Fibroblast of lung (primary cell): ENCODE data around the gene AP1M2. TPM values are rescaled to one million over a fixed set of nuclear protein-coding genes. Genes with fewer than 3 reads are reported as not detected.
A peak's percentile ranks its signal among the peaks of the same experiment; 100 is the strongest.

Experiments used
- DNase-seq, 2 donors: peaks; one replicate each; pipeline versions ENCODE4 v3.0.0 to v3.0.0-alpha.2; 2010; ENCODE audit warnings: low read depth in 2 of 2
- H2AFZ ChIP-seq: 2 replicates; pipeline ENCODE4 v1.5.1; 2012; ENCODE audit warnings: low read length, control low read depth, inconsistent platforms
- H3K27ac ChIP-seq: 2 replicates; pipeline ENCODE4 v1.5.1; 2011; ENCODE audit warnings: low read length, control low read depth; ENCODE audit not compliant: insufficient read depth
- H3K27me3 ChIP-seq: 2 replicates; pipeline ENCODE4 v1.5.1; 2011; ENCODE audit warnings: mild to moderate bottlenecking, low read length; ENCODE audit not compliant: control insufficient read depth, insufficient read depth
- H3K36me3 ChIP-seq: 2 replicates; pipeline ENCODE4 v1.5.1; 2011; ENCODE audit warnings: low read length; ENCODE audit not compliant: control insufficient read depth, insufficient read depth
- H3K4me1 ChIP-seq: 2 replicates; pipeline ENCODE4 v1.5.1; 2011; ENCODE audit warnings: low read length; ENCODE audit not compliant: control insufficient read depth, insufficient read depth; ENCODE audit errors: extremely low read depth
- H3K4me2 ChIP-seq: 2 replicates; pipeline ENCODE4 v1.5.1; 2011; ENCODE audit warnings: low read length, control low read depth; ENCODE audit not compliant: insufficient read depth; ENCODE audit errors: extremely low read depth
- H3K4me3 ChIP-seq, 4 experiments: fragments of 200-600 bp in 1 of 4; sonication (generic) in 1 of 4; replicated peaks in 1 of 4; 2 replicates each; pipeline ENCODE4 v1.5.1; 2011 to 2016; ENCODE audit warnings: low read length in 4 of 4, low read depth in 3 of 4, mild to moderate bottlenecking in 3 of 4, control low read depth in 2 of 4, inconsistent platforms in 1 of 4, mixed read lengths in 1 of 4; ENCODE audit not compliant: insufficient read depth in 1 of 4; ENCODE audit errors: control extremely low read depth in 1 of 4
- H3K79me2 ChIP-seq: 2 replicates; pipeline ENCODE4 v1.5.1; 2012; ENCODE audit warnings: mild to moderate bottlenecking, low read length, inconsistent platforms; ENCODE audit not compliant: control insufficient read depth, insufficient read depth
- H3K9ac ChIP-seq: 2 replicates; pipeline ENCODE4 v1.5.1; 2011; ENCODE audit warnings: mild to moderate bottlenecking, low read length, control low read depth; ENCODE audit not compliant: insufficient read depth
- H3K9me3 ChIP-seq: 2 replicates; pipeline ENCODE4 v1.5.1; 2012; ENCODE audit warnings: low read depth, low read length; ENCODE audit not compliant: control insufficient read depth, insufficient read depth
- H4K20me1 ChIP-seq: 2 replicates; pipeline ENCODE4 v1.5.1; 2011; ENCODE audit warnings: low read length; ENCODE audit not compliant: control insufficient read depth, insufficient read depth; ENCODE audit errors: extremely low read depth
- CTCF ChIP-seq, 2 donors: IDR thresholded peaks in 1 of 2; conservative IDR thresholded peaks in 1 of 2; 1 replicate in 1 of 2; 2 replicates in 1 of 2; pipeline ENCODE4 v1.5.1; 2011 to 2012; ENCODE audit warnings: low read length in 2 of 2, control low read depth in 1 of 2, inconsistent platforms in 1 of 2, low read depth in 1 of 2, mild to moderate bottlenecking in 1 of 2
- EZH2 ChIP-seq: IDR thresholded peaks from 2 replicates; pipeline ENCODE4 v1.5.1; 2012; ENCODE audit warnings: low read length, control low read depth, mild to moderate bottlenecking; ENCODE audit errors: missing control alignments
- polyA plus RNA-seq, 2 donors: library from polyadenylated mRNA; depleted of rRNA in 1 of 2; stranded (reverse) in 1 of 2; unstranded in 1 of 2; fragments of >200 nt; gene quantifications; 2 replicates each; pipeline ENCODE4 v1.2.1, GENCODE V29; 2011 to 2012; ENCODE audit warnings: missing spikeins in 1 of 2
- total RNA-seq: library from RNA; depleted of rRNA; stranded (reverse); fragments of >200 nt; gene quantifications from 2 replicates; pipeline ENCODE4 v1.2.1, GENCODE V29; 2014

AP1M2 gene
- total and polyA plus RNA-seq, 2 donors (not counting 1 experiment from before 2014, with no cell fraction given) = 0.16 to 0.17 TPM

GRCh38 chr19:10634430-10634829, 47.3 kb upstream of the AP1M2 start:
- Histone ChIP-seq H3K4me2 (no peak overlapping the region), H3K27me3 (no peaks in the 10 kb centered on the region), H3K79me2 (no peaks in the 10 kb centered on the region), H3K9ac (no peak overlapping the region), H3K9me3 (no peaks in the 10 kb centered on the region), H3K4me1 (no peaks in the 10 kb centered on the region), H2AFZ (no peak overlapping the region), H4K20me1 (no peaks in the 10 kb centered on the region), H3K27ac (no peak overlapping the region), H3K36me3 (peaks cover 26% of the 10 kb centered on the region), H3K4me3 (no peak overlapping the region)
- no peak for DNase-seq
- no peak for TF ChIP-seq CTCF (conservative IDR thresholded peaks at IDR 0.05 in 1 of 2, IDR thresholded peaks at IDR 0.05 in 1 of 2; ENCODE audit: low read depth in 1 of 2, low read length in 2 of 2)
- TF ChIP-seq EZH2 = no peak

DNA sequence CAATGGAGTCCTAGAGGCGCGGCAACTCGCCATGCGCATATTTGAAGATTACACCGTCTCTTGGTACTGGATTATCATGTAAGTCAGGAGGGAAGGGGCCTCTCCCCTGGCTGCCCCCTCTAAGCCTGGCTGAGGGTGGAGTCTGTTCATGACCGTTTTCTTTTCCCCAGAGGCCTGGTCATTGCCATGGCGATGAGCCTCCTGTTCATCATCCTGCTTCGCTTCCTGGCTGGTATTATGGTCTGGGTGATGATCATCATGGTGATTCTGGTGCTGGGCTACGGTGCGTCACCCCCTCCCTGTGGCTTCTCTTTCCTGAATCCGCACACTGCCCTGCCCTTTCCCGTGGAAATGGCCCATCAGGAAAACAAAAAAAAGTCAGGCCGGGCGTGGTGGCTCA, 44.8 kb upstream of the AP1M2 start:
- no peaks in the 10 kb centered on the region for H3K4me1 ChIP-seq
- no peak overlapping the region for H2AFZ ChIP-seq
- no peaks in the 10 kb centered on the region for H3K9me3 ChIP-seq
- H4K20me1 ChIP-seq = no peaks in the 10 kb centered on the region
- TF ChIP-seq CTCF (conservative IDR thresholded peaks at IDR 0.05 in 1 of 2, IDR thresholded peaks at IDR 0.05 in 1 of 2; ENCODE audit: low read depth in 1 of 2, low read length in 2 of 2) = no peak
- no peak overlapping the region for H3K9ac ChIP-seq
- H3K27me3 ChIP-seq = no peaks in the 10 kb centered on the region
- H3K4me2 ChIP-seq = no peak overlapping the region
- no peaks in the 10 kb centered on the region for H3K79me2 ChIP-seq
- no peak overlapping the region for H3K27ac ChIP-seq
- no peak for DNase-seq
- no peak overlapping the region for H3K4me3 ChIP-seq
- H3K36me3 ChIP-seq = peaks cover 22% of the 10 kb centered on the region

- Histone ChIP-seq H3K4me1 (peaks cover 7% of the 10 kb centered on the region), H3K9ac (peak overlapping the region; percentile 67), H4K20me1 (no peaks in the 10 kb centered on the region), H3K4me3 (peak overlapping the region; percentile 35 to 68 (median 44)), H3K4me2 (peak overlapping the region; percentile 91), H3K9me3 (no peaks in the 10 kb centered on the region), H3K27me3 (no peaks in the 10 kb centered on the region), H3K36me3 (peaks cover 5% of the 10 kb centered on the region), H2AFZ (no peak overlapping the region), H3K27ac (peak overlapping the region; percentile 51), H3K79me2 (peaks cover 5% of the 10 kb centered on the region)
- no peak for DNase-seq
- TF ChIP-seq CTCF (conservative IDR thresholded peaks at IDR 0.05 in 1 of 2, IDR thresholded peaks at IDR 0.05 in 1 of 2; ENCODE audit: low read depth in 1 of 2, low read length in 2 of 2) (no peak), EZH2 (no peak)
These were observed 38.6 kb upstream of the AP1M2 start for GRCh38 chr19:10625762-10626138.
